ENCODE measurements around the gene SLC25A23.
"Not testable (repeated sequence)": the region's sequence is repeated elsewhere in the genome, so short reads cannot be mapped to it uniquely, and the experiment has no call there.

Gene SLC25A23

DNA sequence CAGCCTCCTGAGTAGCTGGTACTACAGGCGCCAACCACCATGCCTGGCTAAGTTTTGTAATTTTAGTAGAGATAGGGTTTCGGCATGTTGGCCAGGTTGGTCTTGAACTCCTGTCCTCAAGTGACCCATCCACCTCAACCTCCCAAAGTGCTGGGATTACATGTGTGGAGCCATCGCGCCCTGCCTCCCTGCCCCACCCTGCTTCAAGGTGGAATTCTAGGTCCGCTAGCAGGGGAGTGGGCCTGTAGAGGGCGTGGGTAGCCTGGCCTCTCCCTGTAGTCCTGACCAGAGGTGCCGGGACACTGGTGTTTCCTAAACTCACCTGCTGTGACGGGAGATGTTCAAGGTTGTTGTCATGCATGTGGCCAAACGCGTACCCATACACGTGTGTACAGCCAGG, 26.4 kb downstream of the SLC25A23 start:
- Mint-ChIP-seq H3K36me3 (ENCODE audit: low read depth) (peaks cover 3% of the 10 kb centered on the region), H3K4me3 (no peak overlapping the region), H3K4me1 (no peaks in the 10 kb centered on the region), H3K27ac (no peak overlapping the region), H3K27me3 (ENCODE audit: low read depth) (peaks cover 13% of the 10 kb centered on the region), H3K9me3 (no peaks in the 10 kb centered on the region)
- TF ChIP-seq, protein P1, sequence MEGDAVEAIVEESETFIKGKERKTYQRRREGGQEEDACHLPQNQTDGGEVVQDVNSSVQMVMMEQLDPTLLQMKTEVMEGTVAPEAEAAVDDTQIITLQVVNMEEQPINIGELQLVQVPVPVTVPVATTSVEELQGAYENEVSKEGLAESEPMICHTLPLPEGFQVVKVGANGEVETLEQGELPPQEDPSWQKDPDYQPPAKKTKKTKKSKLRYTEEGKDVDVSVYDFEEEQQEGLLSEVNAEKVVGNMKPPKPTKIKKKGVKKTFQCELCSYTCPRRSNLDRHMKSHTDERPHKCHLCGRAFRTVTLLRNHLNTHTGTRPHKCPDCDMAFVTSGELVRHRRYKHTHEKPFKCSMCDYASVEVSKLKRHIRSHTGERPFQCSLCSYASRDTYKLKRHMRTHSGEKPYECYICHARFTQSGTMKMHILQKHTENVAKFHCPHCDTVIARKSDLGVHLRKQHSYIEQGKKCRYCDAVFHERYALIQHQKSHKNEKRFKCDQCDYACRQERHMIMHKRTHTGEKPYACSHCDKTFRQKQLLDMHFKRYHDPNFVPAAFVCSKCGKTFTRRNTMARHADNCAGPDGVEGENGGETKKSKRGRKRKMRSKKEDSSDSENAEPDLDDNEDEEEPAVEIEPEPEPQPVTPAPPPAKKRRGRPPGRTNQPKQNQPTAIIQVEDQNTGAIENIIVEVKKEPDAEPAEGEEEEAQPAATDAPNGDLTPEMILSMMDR (IDR thresholded peaks at IDR 0.05; ENCODE audit: unreplicated experiment in 3 of 3), result no peak

DNA sequence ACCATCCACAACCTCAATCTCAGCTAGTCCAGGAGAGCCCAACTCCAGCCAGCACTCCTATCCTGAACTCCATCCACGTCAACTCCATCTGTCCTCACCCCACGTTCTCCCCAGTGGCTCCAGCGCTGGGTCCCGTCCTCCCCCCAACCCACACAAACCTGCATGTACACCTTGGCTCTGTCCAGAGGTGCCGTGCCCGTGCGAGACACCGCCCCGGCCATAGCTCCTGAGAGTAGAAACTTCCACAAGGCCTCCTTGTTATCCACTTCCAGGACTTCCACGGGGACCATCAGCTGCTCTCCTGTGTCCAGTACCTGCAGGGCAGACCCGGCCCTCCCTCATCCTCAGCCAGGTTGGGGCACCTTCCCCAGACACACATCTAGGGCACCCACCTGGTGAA, 27.7 kb downstream of the SLC25A23 start:
- TF ChIP-seq, protein P1 (IDR thresholded peaks at IDR 0.05; ENCODE audit: unreplicated experiment in 3 of 3), result no peak
- Mint-ChIP-seq H3K27ac (no peak overlapping the region), H3K4me3 (no peak overlapping the region), H3K27me3 (ENCODE audit: low read depth) (peaks cover 13% of the 10 kb centered on the region), H3K36me3 (ENCODE audit: low read depth) (peaks cover 3% of the 10 kb centered on the region), H3K4me1 (no peaks in the 10 kb centered on the region), H3K9me3 (no peaks in the 10 kb centered on the region)

DNA sequence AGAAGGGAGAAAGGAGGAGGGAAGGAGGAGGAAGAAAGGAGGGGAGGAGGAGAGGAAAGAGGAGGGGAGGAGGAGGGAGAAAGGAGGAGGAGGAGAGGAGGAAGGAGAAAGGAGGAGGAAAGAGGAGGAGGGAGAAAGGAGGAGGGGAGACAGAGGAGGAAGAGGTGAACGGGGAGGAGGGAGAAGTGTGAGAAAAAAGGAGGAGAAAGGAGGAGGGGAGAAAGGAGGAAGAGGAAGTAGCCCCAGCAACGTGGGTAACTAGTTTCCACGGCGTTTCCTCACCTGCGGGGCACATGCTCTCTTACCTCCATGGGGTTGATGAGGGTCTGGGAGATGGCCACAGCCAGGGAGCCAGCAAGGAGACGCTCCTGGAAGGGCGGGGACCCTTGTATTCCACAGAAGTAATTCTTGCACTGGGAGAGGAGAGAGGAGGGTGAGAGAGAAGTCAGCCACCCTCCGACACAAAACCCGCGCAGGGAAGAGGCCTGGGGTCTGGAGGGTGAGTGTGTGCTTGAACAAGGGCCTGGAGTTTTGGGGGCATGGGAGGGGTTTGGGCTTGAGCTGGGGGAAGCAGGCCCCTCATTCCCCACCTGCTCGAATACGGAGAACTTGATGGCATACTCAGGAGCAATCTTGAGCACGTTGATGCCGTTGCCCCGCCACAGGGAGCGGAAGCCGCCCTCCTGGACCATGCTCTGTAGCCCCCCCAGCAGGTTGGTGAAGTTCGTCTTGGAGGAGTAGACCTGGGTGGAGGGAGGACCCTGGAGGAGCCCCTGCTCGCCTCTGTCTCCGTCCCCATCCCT, 30.0 kb downstream of the SLC25A23 start:
- no peaks in the 10 kb centered on the region for H3K36me3 Mint-ChIP-seq (ENCODE audit: low read depth)
- no peaks in the 10 kb centered on the region for H3K9me3 Mint-ChIP-seq
- TF ChIP-seq, protein P1 (IDR thresholded peaks at IDR 0.05; ENCODE audit: unreplicated experiment in 3 of 3), result no peak

DNA sequence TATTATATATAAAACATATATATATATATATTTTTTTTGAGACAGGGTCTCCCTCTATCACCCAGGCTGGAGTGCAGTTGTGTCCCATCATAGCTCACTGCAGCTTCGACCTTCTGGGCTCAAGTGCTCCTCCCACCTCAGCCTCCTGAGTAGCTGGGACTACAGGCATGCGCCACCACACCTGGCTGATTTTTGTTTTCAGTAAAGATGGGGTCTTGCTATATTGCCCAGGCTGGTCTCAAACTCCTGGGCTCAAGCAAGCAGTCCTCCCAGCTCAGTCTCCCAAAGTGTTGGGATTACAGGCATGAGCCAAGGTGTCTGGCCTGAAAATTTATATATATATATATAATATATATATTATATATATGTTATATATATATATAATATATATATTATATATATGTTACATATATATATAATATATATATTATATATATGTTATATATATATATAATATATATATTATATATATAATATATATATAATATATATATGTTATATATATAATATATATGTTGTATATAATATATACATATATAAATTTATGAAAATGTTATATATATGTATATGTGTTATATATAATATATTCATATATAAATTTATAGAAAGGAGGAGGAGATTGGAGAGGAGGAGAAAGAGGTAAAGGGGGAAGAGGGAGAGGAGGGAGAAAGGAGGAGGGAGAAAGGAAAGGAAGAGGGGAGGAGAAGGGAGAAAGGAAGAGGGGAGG, 30.7 kb downstream of the SLC25A23 start:
- H3K27me3 Mint-ChIP-seq (ENCODE audit: low read depth), result peaks cover 13% of the 10 kb centered on the region
- H3K4me3 Mint-ChIP-seq, H3K4me1 Mint-ChIP-seq: not testable (repeated sequence)

More for the DNA sequence above, 30.0 kb downstream of the SLC25A23 start:
- no peak overlapping the region for H3K4me3 Mint-ChIP-seq
- H3K27ac Mint-ChIP-seq, result no peak overlapping the region
- no peaks in the 10 kb centered on the region for H3K4me1 Mint-ChIP-seq
- H3K27me3 Mint-ChIP-seq (ENCODE audit: low read depth), result peaks cover 13% of the 10 kb centered on the region

DNA sequence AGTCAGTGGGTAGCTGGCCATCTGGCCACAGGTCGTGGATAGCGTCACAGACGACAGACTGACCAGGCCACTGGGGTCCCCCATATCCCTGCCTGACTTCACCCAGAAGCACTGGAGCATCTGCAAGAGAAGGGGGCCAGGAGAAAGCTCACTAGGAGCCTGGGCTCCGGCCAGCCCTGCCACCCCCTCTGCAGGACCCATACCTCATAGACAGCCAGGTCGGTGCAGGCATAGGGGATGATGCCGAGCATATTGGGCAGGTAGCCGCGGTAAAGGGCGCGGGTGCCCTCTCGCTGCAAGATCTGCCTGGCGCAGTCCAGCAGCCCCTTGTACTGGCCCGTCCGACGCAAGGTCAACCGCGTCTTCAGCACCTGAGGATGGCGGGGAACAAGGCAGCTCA, 32.5 kb downstream of the SLC25A23 start:
- Mint-ChIP-seq H3K27ac (no peak overlapping the region), H3K4me1 (peaks cover 16% of the 10 kb centered on the region), H3K27me3 (ENCODE audit: low read depth) (peaks cover 12% of the 10 kb centered on the region), H3K9me3 (no peaks in the 10 kb centered on the region), H3K4me3 (no peak overlapping the region), H3K36me3 (ENCODE audit: low read depth) (peaks cover 7% of the 10 kb centered on the region)
- TF ChIP-seq, protein P1 (IDR thresholded peaks at IDR 0.05; ENCODE audit: unreplicated experiment in 3 of 3), result no peak

More for the DNA sequence above, 30.7 kb downstream of the SLC25A23 start:
- not testable (repeated sequence) for H3K9me3 Mint-ChIP-seq; H3K27ac Mint-ChIP-seq; H3K36me3 Mint-ChIP-seq (ENCODE audit: low read depth)

DNA sequence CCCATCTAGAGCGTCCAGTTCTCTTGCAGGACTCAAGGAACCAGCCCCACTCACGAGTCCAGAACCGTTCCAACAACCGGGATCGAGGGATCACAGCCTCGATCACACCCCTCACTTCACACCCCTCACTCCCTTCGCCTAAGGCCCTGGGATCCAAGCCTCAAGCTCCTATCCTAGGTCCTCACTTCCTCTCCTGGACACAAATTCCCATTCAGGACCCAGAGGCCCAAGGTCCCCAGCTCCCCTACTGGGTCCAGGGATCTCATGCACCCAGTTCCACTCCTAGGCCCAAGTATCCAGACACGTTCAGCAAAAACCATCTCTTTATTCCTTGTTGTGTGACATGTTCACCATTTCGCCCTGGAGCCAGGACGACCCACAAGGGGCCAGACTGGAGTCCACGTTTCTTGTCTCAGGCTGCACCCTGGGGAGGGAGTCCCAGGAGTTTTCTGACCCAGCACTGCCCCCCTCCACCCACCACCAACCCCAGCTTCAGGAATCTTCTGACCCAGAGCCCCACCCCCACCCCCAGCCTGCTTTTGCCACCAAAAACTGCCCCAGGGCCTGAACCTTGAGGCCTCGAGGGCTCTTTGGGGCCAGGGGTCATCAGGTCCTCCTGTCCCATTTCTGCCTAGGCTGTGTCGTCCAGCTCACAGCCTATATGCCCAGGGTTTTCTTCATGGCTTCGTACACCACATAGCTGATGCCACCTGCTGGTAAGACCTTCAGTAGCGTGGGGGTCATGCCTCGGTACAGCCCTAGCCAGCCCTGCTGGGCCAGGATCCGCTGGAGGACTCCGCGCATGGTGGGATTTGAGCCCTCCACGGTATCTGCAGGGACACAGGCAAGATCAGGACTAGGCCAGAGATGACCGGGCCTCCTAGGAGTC, 33.6 kb downstream of the SLC25A23 start:
- Mint-ChIP-seq H3K4me1 (peaks cover 23% of the 10 kb centered on the region), H3K9me3 (no peaks in the 10 kb centered on the region), H3K27ac (peak overlapping the region; percentile 71 to 88 (median 83)), H3K4me3 (peak overlapping the region in 2 of 3 experiments; percentile 17 to 62), H3K36me3 (ENCODE audit: low read depth) (peaks cover 16% of the 10 kb centered on the region), H3K27me3 (ENCODE audit: low read depth) (peaks cover 8% of the 10 kb centered on the region)
- TF ChIP-seq, protein P1 (IDR thresholded peaks at IDR 0.05; ENCODE audit: unreplicated experiment in 3 of 3), result no peak
